ENCODE results near the gene TAF7. TPM values are rescaled to one million over a fixed set of nuclear protein-coding genes. Genes with fewer than 3 reads are reported as not detected.
"Not testable (repeated sequence)": the region's sequence is repeated elsewhere in the genome, so short reads cannot be mapped to it uniquely, and the experiment has no call there.

Gene TAF7
- total RNA-seq, 2 experiments from 2014 or later = 56.2 to 58.1 TPM

GRCh38 chr5:141319699-141320098, 885 bp downstream of the TAF7 start:
- Mint-ChIP-seq H3K9me3 (peaks cover 46% of the 10 kb centered on the region), H3K36me3 (ENCODE audit: low read depth) (peaks cover 60% of the 10 kb centered on the region), H3K4me3 (peak overlapping the region; percentile 95), H3K4me1 (ENCODE audit: low read depth) (peaks cover 27% of the 10 kb centered on the region), H3K27ac (peak overlapping the region; percentile 98), H3K27me3 (no peaks in the 10 kb centered on the region)
- TF ChIP-seq CTCF (IDR thresholded peaks at IDR 0.05) = no peak
- DNase-seq (no peak), ATAC-seq (no peak)
- intact Hi-C loops (cut with micrococcal nuclease) = loop anchor here (10.0 kb wide), 2 partner anchors 195 to 245 kb away; no protein-coding TSS in a partner anchor
- ChIA-PET POLR2A (interaction anchor here (0.6 to 2.0 kb wide), 10 partner anchors 10 to 1650 kb away, joined by 3 to 8 read pairs (median 4); no protein-coding TSS in a partner anchor), CTCF (interaction anchor here (0.9 to 3.5 kb wide), 34 partner anchors 8 to 247 kb away, joined by 3 to 36 read pairs (median 5); partner anchors contain the start of genes PCDHB11, PCDHB12, PCDHGA1 and PCDHGA10)

- peaks cover 50% of the 10 kb centered on the region for H3K9me3 Mint-ChIP-seq
- DNase-seq (no peak), ATAC-seq (no peak)
- H3K27me3 Mint-ChIP-seq = no peaks in the 10 kb centered on the region
- intact Hi-C loops (cut with micrococcal nuclease) = no loop called here
- peaks cover 64% of the 10 kb centered on the region for H3K36me3 Mint-ChIP-seq (ENCODE audit: low read depth)
- H3K27ac Mint-ChIP-seq = peak overlapping the region; percentile 98
- CTCF ChIA-PET = interaction anchor here (1.0 to 3.5 kb wide), 22 partner anchors 8 to 248 kb away, joined by 3 to 36 read pairs (median 6); partner anchors contain the start of genes PCDHB11, PCDHGA1, PCDHGA10 and PCDHGA2
- TF ChIP-seq CTCF (IDR thresholded peaks at IDR 0.05) = no peak
- H3K4me3 Mint-ChIP-seq = peak overlapping the region; percentile 95
- POLR2A ChIA-PET = interaction anchor here (1.3 to 2.0 kb wide), 3 partner anchors 12 to 173 kb away, joined by 3 to 8 read pairs (median 4); no protein-coding TSS in a partner anchor
- H3K4me1 Mint-ChIP-seq (ENCODE audit: low read depth) = peaks cover 27% of the 10 kb centered on the region
These were observed 1.4 kb downstream of the TAF7 start for GRCh38 chr5:141319202-141319601.

- not testable (repeated sequence) for ATAC-seq
These were observed 3.6 kb downstream of the TAF7 start for GRCh38 chr5:141316963-141317362.

GRCh38 chr5:141313711-141314110, 6.9 kb downstream of the TAF7 start:
- TF ChIP-seq CTCF (IDR thresholded peaks at IDR 0.05) = no peak
- H3K4me1 Mint-ChIP-seq (ENCODE audit: low read depth) = peaks cover 10% of the 10 kb centered on the region
- DNase-seq = no peak
- intact Hi-C loops (cut with micrococcal nuclease) = no loop called here
- H3K4me3 Mint-ChIP-seq = no peak overlapping the region
- ChIA-PET CTCF (no interaction called here), POLR2A (no interaction called here)
- H3K9me3 Mint-ChIP-seq = peaks cover 60% of the 10 kb centered on the region
- no peak for ATAC-seq
- peaks cover 71% of the 10 kb centered on the region for H3K36me3 Mint-ChIP-seq (ENCODE audit: low read depth)
- no peak overlapping the region for H3K27ac Mint-ChIP-seq
- H3K27me3 Mint-ChIP-seq = no peaks in the 10 kb centered on the region

More at GRCh38 chr5:141316963-141317362, 3.6 kb downstream of the TAF7 start:
- intact Hi-C loops (cut with micrococcal nuclease); H3K27me3 Mint-ChIP-seq; POLR2A ChIA-PET; H3K4me3 Mint-ChIP-seq; DNase-seq; H3K27ac Mint-ChIP-seq: not testable (repeated sequence)
- Mint-ChIP-seq H3K36me3 (ENCODE audit: low read depth) (peaks cover 83% of the 10 kb centered on the region), H3K9me3 (peaks cover 60% of the 10 kb centered on the region), H3K4me1 (ENCODE audit: low read depth) (peaks cover 27% of the 10 kb centered on the region)
- CTCF ChIA-PET = interaction anchor here (0.6 to 1.4 kb wide), 3 partner anchors 53 to 508 kb away, joined by 3 read pairs; partner anchors contain the start of genes PCDHGB3 and PCDHGB5

GRCh38 chr5:141306630-141307029, 14.0 kb downstream of the TAF7 start:
- no peak for TF ChIP-seq CTCF (IDR thresholded peaks at IDR 0.05)
- H3K27ac Mint-ChIP-seq = no peak overlapping the region
- H3K36me3 Mint-ChIP-seq (ENCODE audit: low read depth) = peaks cover 33% of the 10 kb centered on the region
- no peaks in the 10 kb centered on the region for H3K27me3 Mint-ChIP-seq
- ChIA-PET CTCF (interaction anchor here (2.2 kb wide), 1 partner anchor 13 kb away, joined by 8 read pairs; the partner anchor contains the start of gene TAF7), POLR2A (interaction anchor here (1.8 kb wide), 1 partner anchor 14 kb away, joined by 4 read pairs; the partner anchor contains the start of gene TAF7)
- H3K4me3 Mint-ChIP-seq = no peak overlapping the region
- intact Hi-C loops (cut with micrococcal nuclease) = no loop called here
- DNase-seq (no peak), ATAC-seq (no peak)
- peaks cover 64% of the 10 kb centered on the region for H3K9me3 Mint-ChIP-seq
- no peaks in the 10 kb centered on the region for H3K4me1 Mint-ChIP-seq (ENCODE audit: low read depth)
